ENCODE data around the gene SEC16A.
"Not testable (repeated sequence)": the region's sequence is repeated elsewhere in the genome, so short reads cannot be mapped to it uniquely, and the experiment has no call there.

Gene SEC16A

GRCh38 chr9:136437430-136437829 lies 45.4 kb downstream of the SEC16A start:
- DNase-seq, result no peak

- no peak for DNase-seq
Observed at GRCh38 chr9:136436055-136436634, 46.7 kb downstream of the SEC16A start.

GRCh38 chr9:136434580-136435169 lies 48.2 kb downstream of the SEC16A start:
- no peak for DNase-seq

- no peak for DNase-seq
Observed at GRCh38 chr9:136433849-136434579, 48.8 kb downstream of the SEC16A start.

GRCh38 chr9:136433043-136433715 lies 49.7 kb downstream of the SEC16A start:
- DNase-seq, result no peak

GRCh38 chr9:136432591-136432990 lies 50.2 kb downstream of the SEC16A start:
- no peak for DNase-seq

- DNase-seq, result no peak
Observed at GRCh38 chr9:136431782-136432350, 51.0 kb downstream of the SEC16A start.

- no peak for DNase-seq
Observed at GRCh38 chr9:136430588-136431234, 52.1 kb downstream of the SEC16A start.

GRCh38 chr9:136429683-136430491 lies 53.0 kb downstream of the SEC16A start:
- DNase-seq, result no peak

GRCh38 chr9:136429075-136429628 lies 53.7 kb downstream of the SEC16A start:
- DNase-seq, result no peak

- DNase-seq, result no peak
Observed at GRCh38 chr9:136426787-136427186, 56.1 kb downstream of the SEC16A start.

GRCh38 chr9:136425367-136425766 lies 57.5 kb downstream of the SEC16A start:
- not testable (repeated sequence) for DNase-seq

GRCh38 chr9:136424750-136425362 lies 58.0 kb downstream of the SEC16A start:
- DNase-seq, result no peak

- no peak for DNase-seq
Observed at GRCh38 chr9:136423432-136424146, 59.3 kb downstream of the SEC16A start.

GRCh38 chr9:136422876-136423275 lies 60.0 kb downstream of the SEC16A start:
- DNase-seq, result no peak

GRCh38 chr9:136421791-136422190 lies 61.0 kb downstream of the SEC16A start:
- DNase-seq, result no peak

- no peak for DNase-seq
Observed at GRCh38 chr9:136419092-136419420, 63.8 kb downstream of the SEC16A start.

- DNase-seq, result no peak
Observed at GRCh38 chr9:136418182-136419091, 64.4 kb downstream of the SEC16A start.

- DNase-seq, result no peak
Observed at GRCh38 chr9:136416914-136417313, 65.9 kb downstream of the SEC16A start.

- DNase-seq, result no peak
Observed at GRCh38 chr9:136416427-136416826, 66.4 kb downstream of the SEC16A start.
